ENCODE measurements around the gene NEIL3.
"Not testable (repeated sequence)": the region's sequence is repeated elsewhere in the genome, so short reads cannot be mapped to it uniquely, and the experiment has no call there.

NEIL3 gene

GRCh38 chr4:177302371-177303100 is 7.1 kb upstream of the NEIL3 start:
- no peak for DNase-seq

DNA sequence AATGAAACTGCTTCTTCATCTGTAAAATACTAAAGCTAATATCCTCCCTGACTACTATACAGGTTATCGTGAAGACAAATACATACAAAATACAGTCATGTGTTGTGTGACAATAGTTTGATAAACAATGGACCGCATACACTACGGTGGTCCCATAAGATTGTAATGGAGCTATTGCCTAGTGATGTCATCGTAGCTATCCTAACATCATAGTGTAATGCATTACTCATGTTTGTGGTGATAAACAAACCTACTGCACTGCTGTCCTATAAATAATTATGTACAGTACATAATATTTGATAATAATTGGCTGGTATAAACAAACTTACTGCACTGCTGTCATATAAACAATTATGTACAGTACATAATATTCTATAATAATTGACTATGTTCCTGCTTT is 5.6 kb upstream of the NEIL3 start:
- DNase-seq, result no peak

DNA sequence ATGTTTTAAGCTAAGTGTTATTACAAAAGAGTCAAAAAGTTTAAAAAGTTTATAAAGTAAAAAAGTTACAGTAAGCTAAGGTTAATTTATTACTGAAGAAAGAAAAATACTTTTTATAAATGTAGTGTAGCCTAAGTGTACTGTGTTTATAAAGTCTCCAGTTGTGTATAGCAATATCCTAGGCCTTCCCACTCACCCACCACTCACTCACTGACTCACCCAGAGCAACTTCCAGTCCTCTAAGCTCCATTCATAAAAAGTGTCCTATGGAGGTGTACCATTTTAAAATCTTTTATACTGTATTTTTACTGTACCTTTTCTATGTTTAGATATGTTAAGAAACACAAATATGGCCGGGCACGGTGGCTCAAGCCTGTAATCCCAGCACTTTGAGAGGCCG is 4.8 kb upstream of the NEIL3 start:
- not testable (repeated sequence) for DNase-seq

- no peak for DNase-seq
These were observed 1.5 kb upstream of the NEIL3 start for GRCh38 chr4:177308125-177308524.

GRCh38 chr4:177308847-177309521 is 690 bp upstream of the NEIL3 start:
- no peak for DNase-seq

- no peak for DNase-seq
These were observed 1.9 kb downstream of the NEIL3 start for GRCh38 chr4:177311589-177311988.

DNA sequence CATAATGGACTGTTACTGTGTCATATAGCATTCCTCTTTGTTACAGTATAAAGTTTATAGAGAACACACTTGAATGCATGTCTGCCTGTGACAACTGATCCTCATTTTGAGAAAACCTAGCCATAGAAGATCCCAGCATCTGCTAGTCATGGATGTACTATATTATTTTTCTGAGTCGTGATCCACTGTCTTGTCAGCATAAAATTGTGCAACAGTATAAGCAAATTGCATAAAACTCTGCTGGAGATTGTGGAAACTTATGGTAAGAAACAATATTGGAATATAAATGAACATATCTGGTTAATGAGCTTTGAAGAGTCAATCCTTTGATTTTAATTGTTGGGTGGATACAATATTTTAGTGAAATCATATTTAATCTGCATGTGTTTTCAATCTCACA is 3.6 kb downstream of the NEIL3 start:
- no peak for DNase-seq

- no peak for DNase-seq
These were observed 6.2 kb downstream of the NEIL3 start for GRCh38 chr4:177315767-177316464.

GRCh38 chr4:177320721-177321120 is 11.0 kb downstream of the NEIL3 start:
- DNase-seq, result no peak

DNA sequence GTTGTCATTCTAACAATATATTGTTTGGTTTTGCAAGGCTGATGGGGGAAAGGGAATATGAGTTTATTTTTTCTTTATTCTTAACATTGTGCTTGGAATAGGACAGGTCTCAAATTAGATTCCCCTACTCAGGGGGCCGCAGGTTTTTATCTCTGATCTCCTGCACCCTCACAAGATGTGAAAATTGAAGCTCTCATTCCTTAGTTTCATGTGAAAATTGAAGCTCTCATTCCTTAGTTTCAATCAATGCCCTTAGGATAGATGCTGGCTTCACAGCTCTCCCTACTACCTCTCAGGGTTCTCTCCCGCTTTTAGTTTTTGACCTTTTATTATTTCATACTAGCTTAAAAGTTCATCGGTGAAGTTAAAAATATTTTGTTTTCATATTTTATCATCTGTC is 12.0 kb downstream of the NEIL3 start:
- no peak for DNase-seq

DNA sequence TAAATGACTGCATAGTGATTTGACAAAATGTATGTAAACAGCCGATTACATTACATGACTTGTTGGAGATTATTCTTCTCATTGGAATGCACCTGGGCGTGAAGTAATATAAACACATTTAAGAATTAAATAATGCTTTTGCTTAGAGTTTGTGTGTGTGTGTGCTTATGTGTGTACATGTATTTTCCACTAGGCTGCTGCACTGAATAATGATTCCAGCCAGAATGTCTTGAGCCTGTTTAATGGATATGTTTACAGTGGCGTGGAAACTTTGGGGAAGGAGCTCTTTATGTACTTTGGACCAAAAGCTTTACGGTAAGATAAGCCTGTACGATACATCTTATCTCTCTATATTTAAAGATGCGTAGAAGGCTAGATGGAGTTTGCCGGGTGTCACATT is 12.6 kb downstream of the NEIL3 start:
- DNase-seq, result no peak

- DNase-seq, result no peak
These were observed 13.2 kb downstream of the NEIL3 start for GRCh38 chr4:177322881-177323280.

- no peak for DNase-seq
These were observed 13.7 kb downstream of the NEIL3 start for GRCh38 chr4:177323416-177323815.

GRCh38 chr4:177332119-177332518 is 22.4 kb downstream of the NEIL3 start:
- no peak for DNase-seq

- no peak for DNase-seq
These were observed 30.1 kb downstream of the NEIL3 start for GRCh38 chr4:177339477-177340374.

DNA sequence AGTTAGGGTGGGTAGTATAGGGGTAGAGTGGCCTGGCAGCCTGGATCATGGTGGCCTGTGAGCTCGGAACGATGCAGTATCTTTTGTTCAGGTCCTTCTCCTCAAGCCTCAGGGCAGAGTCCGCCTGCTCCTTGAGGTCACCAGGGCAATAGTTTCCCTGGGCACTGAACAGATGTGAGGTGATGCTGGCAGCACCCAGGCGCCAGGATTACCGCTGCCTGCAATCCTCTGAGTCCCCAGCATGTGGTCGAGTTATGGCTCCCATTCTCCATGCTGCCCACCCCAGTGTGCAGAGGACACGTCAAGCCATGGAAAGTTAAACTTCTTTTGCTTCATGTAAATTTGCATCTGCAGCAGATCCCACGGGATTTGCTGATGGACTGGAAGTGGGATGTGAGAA is 38.7 kb downstream of the NEIL3 start:
- DNase-seq, result no peak

DNA sequence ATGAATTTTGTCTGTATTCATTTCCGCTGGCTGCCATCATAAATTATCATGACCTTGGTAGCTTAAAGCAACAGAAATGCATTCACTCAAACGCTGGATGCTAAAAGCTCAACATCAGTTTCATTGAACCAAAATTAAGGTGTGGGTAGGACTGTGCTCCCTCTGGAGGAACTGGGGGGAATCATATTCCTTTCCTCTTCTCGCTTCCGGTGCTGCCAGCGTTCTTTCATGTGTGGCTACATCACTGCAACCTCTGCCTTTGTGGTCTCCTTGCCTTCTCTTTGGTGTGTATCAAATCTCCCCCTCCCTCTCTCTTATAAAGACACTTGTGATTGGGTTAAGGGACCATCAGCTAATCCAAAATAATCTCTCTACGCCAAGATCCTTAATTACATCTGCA is 39.5 kb downstream of the NEIL3 start:
- no peak for DNase-seq

- DNase-seq, result no peak
These were observed 42.1 kb downstream of the NEIL3 start for GRCh38 chr4:177351622-177352244.

DNA sequence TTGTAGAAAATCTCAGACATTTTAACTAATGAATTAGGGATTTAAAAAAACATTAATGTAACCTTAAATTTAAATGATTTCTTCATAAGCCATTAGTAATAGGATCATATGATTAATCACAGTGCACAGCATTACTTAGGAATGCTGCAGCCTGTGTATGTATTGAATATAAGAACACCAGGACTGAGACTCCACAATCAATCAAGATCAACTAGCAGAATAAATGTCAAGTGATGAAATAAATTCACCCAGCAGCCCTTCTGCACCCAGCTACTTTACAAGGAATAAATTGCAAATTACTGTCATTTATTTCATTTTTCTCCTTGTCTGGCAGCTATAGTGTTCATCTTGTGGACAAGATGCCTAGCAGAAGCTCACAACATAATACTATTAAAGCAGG is 46.5 kb downstream of the NEIL3 start:
- no peak for DNase-seq

DNA sequence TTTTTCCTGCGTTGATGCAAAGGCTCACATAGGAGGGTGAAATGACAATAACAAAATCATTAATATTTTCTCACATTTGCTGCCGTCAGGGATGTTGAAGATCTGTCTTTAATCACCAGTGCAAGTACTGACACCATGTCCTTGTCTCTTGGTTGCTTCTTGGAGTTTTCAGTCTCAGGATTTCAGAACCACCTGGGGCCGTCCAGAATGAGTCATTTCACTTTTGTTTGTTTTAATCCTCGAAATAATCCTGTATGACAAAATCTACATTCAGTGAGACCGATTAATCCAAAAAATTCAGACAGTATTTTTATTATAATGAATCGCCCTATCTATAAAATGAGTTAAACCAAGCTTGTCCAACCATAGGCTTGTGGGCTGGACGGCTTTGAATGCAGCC is 47.2 kb downstream of the NEIL3 start:
- no peak for DNase-seq

DNA sequence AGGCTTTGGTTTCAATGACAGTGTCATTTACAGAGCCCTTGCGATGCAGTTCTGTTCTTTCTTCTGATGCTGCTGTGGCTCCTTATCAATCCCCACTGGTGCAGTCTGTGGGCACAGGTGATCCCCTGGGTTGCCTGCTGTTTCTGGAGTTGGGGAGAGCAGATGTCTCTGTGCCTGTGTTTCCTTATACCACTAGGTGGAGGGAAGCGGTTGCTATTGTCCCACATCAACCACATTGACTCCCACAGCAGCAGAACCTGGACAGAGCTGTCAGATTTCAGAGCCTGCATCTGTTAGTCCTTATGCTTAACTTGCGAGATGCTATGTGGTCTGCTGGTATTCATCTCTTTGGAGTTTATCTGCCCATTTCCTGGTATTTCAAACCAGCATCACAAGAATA is 57.7 kb downstream of the NEIL3 start:
- DNase-seq, result no peak

DNA sequence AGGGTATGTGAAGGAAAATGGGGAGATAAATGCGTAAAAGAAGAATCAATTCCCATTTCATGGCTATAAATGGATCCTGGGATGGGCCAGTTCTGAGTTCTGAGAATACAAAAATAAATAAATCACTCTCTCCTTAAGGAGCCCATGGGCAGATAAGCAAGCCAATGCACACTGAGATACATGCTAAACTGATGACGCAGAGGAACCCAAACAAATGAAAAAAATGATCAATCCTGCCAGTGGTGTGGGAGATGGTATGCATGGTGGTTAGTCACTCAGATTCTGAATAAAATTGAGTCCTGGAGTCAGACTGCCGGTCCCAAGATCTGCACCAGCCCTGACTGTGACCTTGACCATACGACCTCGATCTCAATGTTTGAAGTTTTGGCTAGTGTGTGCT is 59.7 kb downstream of the NEIL3 start:
- DNase-seq, result no peak

GRCh38 chr4:177371461-177371860 is 61.8 kb downstream of the NEIL3 start:
- no peak for DNase-seq

All from NCI-H510A (cell line).